Pulmonary artery endothelial cell (primary cell): Measurements from ENCODE around the gene SSPN. TPM values are rescaled to one million over a fixed set of nuclear protein-coding genes. Genes with fewer than 3 reads are reported as not detected.

ENCODE experiments used
- DNase-seq: peaks from one replicate; pipeline ENCODE4 v3.0.0-alpha.2; 2011; ENCODE audit warnings: low read depth, low spot score
- total RNA-seq: library from RNA; depleted of rRNA; stranded (reverse); fragments of >200 nt; gene quantifications from 2 replicates; pipeline ENCODE4 v1.2.3, GENCODE V29; 2014

Gene SSPN
- total RNA-seq, 1 donor from 2014 or later = 1.1 TPM

DNA sequence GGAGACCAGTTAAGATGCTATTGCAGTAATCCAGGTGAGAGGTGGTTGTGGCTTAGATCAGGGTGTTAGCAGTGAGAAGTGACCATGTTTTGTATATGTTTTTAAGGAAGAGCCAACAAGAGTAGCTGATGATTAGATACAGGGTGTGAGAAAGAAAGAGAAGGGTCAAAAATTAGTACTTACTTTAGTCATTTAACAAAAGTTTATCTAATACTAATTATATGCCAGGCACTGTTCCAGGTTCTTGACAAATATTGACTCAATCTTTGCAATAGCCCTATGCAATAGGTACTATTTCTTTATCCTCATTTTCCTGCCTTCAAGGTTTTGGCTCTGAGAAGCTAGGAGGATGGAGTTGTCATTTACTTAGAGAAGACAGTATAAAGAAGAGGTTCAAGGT lies 70.2 kb downstream of the SSPN start:
- DNase-seq = no peak

DNA sequence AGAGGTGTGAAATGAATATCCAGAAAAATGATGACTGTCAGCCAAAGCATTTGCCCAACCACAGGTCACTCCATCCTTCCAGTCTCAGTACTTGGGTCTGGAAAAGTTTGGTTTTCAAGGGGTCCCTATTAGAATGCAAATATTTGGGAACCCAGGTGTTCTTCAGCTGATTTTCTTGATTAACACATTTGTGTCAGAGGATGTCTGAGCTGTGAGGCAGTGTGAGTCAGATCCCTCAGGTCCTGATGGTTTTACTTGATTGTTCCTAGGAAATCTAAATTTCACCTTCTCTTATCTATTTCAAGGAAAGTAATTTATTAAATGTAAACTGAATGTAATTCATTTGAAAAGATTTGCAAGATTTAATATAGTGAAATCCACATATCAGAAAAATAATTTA lies 71.5 kb downstream of the SSPN start:
- DNase-seq = no peak

DNA sequence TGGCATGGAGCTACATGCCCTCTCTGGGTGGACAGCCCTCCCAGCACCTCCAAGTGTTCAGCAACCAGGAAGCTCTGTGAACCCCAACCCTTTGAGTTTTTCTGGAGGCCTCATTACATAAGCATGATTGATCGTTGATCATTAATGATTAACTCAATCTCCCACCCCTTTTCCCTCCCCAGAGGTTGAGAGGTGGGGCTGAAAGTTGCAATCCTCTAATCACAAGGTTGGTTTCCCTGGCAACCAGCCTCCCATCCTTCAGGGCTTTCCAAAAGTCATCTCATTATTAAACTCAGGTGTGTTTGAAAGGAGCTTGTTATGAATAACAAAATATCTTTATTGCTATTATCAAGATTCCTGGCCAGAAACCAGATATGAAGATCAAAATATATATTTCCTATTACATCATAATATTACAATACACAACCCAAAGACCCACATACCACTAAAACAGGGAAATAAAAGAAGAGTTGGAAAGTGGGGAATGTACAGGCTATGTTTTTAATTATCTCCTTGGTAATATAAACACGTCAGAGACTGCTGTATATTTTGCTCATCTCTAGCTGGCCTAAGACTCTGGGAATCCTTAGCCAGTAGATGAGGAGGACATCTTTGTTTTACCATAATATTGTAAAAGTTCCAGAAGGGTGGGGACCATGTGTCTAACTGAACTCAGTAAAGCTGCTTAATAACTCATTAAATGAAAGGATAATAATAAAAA lies 73.6 kb downstream of the SSPN start:
- DNase-seq = no peak

DNA sequence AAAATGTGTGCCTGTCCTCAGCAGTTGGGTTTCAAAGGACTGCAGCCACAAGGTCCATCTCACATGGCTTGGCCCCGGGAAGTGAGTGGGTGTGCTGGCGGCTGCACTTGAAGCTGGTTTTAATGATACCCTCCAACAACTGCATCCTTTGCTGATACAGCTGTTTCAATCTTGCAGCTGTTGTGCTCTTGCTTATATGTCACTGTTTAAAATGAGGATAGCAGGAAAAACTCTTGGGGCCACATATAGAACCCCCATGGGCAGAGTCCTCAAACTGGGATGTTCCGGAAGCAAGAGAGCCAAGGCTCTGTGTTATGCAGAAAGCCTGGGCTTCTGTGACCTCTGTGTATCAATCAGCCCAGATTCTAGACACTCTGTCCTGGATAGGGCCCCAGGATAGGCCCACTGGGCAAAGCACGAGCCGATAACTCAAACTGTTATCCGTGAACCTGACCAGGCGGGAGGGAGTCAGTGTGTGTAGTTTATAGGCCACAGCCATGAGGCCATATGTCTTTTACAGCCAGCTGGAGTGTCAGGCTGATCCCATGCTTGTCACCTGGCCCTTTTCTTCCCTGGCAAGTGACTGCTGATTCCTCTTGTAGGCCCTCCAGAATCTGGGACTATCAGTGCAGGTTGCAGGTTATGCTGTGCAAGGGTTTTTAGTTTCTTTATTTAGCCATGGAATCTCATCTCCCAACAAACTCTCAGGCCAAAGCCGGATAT lies 74.3 kb downstream of the SSPN start:
- DNase-seq = no peak

DNA sequence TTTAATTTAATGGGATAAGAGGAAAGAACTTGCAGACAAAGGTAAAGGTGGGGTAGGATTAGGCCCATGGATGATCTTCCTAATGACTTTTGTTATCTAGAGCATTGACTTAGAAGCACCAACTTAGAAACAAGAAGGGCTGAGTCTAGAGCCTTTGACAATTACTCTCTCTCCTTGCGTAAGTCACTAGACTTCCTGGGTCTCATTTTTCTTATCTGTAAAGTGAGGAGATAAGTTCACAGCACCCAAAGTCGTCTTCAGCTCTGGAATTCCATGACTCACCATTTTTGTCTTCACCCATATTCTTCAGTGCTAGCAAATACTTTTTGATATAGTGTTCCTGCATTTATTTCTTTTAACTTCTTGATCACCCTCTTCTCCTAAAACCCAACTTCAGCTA lies 75.7 kb downstream of the SSPN start:
- DNase-seq = no peak

DNA sequence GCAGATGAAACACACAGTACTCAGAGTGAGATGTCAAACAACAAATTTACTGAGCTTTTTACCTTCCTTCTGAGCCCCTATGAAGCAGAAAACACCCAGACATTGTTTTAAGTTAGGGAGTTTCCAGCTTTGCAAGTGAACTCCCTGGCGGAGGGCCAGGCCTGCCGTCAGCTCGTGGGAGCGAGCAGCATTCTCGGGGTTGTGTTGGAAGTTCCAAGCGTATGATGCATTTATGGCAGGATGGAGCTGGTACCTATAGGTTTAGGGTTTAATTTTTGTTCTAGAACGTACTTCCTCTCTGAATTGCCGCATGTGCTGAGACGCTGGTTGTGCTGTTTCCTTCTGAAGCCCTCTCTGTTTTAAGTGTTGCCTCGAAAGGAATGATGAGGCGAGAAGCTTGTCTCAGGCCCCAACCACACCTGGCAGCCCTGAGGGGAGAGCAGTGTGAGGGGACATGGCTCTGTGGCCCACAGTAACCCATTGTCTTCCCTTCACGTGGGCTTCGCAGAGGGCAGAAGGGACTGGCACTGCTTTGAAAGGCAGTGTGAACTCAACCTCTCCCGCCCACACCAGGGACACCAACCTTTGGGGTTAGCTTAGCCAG lies 76.6 kb downstream of the SSPN start:
- DNase-seq = peak; percentile 74

DNA sequence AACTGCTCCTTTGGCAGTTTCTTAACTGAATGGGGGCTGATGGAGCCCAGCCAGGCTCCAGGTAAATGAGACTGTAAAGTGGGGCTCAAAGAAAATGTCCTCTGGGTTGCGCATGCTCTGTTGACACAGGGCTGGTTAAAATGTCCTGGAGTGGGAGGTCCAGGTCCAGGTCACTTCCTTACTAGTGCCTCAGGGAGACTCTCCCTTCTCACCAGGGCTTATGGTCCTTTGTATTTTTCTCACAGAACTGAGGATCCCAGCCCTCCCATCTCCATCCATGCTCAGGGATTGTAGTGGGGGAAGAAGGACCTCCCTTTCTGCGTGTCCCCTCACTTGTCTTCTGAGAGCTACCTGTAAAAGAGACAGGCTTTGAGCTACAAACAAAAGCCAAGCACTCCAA lies 77.5 kb downstream of the SSPN start:
- DNase-seq = no peak

DNA sequence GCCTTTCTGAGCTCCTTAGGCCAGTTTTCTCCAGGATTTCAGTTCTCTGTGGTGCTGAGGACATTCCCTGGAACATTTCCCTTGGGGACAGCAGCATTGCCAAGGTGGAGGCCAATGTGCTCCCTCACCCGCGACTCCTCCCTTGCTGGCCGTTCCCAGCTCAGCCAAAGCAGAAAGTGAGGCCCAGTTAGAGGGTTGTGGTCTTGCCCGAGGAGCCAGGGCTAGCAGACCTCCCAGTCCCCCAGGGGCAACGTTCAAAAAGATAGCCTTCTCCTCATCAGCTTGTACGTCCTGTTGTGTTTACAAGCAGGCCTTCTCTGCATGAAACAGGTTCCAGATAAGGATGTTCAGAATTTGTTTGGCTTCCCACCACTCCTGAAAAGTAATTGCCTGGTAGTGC lies 78.4 kb downstream of the SSPN start:
- DNase-seq = no peak

DNA sequence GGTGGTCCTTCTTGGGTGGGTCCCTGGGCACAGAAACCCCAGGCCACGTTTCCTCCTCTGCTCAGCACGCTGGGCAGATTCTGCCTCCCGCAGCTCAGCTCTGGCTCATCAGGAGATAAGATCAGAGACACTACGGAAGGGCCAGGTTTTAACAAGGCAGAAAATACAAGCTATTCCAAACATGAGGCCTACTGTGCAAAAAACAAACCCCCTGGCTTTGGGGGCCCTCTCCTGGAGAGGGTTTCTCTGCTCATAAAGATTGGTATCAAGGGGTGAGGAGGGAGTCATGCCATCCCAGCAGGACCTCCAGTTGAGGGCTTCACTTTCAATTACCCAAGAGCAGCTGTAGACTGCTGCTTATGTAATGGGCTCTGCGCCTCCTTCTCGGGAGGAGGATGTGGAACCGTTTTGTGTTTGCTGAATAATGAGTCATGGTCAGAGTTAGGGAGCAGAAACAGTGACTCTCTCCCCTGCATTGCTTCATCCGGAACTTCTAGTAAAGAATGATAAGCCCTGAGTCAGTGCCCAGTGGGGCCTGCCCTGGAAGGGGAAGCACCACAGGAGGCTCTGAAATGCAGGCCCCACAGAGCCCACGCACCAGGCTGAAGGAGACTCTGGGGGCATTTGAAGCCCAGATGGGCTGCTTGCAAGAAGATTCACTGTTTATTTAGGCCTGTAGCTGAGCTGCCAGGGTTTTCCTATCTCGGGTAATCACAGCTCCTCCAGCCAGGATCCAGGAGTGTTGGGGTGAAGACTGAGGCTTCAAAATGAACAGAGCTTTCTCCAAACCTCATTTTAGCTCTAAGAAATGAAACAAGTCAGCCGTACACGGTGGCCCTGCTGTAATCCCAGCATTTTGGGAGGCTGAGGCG lies 79.3 kb downstream of the SSPN start:
- peak; percentile 94 for DNase-seq

DNA sequence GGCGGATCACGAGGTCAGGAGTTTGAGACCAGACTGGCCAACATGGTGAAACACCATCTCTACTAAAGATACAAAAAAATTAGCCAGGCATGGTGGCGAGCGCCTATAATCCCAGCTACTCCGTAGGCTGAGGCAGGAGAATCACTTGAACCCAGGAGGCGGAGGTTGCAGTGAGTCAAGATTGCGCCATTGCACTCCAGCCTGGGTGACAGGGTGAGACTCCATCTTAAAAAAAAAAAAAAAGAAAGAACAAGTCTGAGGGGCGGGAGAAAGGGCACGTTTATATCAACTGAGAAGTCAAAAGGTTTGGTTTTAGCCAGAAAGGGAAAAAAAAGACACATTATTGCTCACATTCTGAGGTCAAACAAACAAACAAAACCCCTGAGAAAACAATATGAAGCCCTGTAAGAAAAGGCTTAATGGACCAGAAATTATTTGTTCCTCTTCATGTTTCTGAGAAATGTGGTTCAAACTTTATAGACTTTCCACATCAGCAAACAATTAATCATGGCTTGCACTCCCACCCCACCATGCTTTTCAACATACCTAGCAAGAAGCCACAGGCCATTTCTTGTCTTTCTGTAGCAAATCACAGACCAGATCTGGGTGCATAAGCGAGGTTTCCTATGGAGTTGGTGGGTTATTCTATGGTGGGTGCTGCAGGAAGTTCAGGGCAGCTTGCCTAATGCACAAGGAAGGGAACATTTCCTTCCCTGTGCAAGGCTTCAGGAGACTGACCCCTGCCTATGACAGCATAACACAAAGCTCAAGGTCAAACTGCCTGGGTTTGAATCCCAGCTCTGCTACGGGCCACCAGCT lies 80.1 kb downstream of the SSPN start:
- DNase-seq = no peak

DNA sequence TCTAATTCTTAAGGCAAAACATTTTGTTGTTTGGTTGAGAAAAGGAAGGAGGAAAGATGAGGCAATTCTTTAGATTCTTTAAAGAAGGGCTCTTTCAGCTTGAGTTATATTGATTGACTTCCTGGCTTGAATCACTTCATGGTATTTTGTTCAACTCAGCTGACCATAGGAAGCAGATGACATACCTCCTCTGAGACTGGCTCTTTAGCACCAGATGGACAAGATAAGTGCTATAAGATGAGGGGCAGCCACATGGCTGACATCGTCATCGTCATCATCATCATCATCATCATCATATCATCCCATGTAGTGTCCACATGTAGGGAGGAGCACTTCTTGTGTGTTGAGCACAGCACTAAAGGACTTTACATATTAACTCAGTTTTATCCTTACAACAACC lies 81.3 kb downstream of the SSPN start:
- DNase-seq = no peak

DNA sequence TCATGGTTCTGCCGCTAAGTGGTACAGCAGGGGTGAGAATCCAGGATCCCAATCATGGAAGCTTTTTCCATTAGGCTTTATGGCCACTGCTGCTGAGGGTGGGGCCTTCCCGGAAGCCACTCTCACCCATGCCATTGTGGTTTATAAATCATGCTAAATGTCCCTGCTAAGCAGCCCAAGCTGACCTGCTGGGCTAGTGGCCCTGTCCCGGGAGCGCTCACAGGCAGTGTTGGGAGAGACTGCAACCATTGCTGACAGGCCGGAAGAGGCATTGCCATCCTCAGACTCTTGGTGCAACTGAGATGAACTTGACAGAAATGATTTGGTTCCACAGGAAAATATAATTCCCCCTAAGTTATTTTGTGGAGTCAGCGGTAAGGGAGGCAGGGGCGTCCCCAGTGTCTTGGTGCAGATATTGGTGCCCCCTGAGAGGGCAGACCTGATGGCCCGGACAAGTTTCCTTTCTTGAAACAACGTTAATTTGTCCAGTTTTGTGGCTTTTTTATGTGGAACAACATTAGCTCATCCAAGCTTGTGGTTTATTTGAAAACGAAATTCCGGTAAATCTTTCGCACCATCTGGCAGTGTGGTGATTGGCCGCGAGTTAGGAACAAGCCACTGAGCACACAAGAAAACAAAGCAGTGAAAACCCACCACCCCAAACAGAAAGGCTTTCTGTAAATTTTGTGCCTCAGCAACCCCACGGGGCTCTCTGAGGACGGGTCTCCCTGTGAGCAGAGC lies 82.3 kb downstream of the SSPN start:
- DNase-seq = no peak

DNA sequence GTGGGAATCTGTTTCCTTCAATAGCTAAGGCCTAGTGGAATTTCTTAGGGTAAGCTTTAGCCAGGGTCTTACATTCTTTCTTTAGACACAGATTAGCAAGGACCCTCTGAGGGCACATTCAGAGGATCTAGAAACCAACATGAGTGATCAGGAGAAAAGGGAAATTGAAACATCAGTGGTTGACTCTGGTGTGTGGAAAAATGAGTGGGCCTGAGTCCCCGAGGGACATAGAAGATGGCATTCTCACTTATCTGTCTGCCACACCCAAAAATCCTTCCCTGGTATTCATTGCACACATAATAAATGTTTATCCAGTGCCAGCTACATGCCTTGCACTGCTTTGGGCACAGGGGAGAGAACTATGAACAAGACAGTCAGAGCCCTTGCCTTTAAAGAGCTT lies 82.9 kb downstream of the SSPN start:
- no peak for DNase-seq

DNA sequence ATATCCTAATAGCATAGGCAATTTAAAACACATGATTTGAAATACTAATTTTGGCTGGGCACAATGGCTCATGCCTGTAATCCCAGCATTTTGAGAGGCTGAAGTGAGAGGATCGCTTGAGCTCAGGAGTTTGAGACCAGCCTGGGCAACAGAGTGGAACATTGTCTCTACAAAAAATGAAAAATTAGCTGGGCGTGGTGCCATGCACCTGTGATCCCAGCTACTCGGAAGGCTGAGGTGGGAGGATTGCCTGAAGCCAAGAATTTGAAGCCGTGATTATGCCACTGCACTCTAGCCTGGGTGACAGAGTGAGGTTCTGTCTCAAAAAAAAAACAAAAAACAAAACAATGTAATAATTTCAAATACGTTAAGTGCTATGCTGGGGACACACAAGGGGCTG lies 83.3 kb downstream of the SSPN start:
- DNase-seq = no peak

DNA sequence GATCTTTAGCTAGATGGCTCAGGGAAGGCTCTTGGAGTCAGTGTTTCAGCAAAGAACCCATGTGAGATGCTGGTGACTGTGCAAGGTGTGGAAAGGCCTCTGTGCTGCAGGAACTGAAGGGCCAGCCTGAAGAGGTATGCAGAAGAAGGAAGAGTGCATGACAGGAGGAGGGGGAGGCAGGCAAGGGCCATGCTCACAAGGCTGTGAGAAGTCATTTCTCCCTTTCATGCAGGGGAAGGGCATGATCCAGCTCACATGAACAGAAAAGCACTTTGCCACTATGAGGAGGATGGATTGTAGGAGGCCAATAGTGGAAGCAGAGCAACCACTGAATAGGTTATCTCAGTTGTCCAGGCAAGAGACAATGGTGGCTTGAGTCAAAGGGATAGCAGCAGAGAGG lies 83.7 kb downstream of the SSPN start:
- no peak for DNase-seq

DNA sequence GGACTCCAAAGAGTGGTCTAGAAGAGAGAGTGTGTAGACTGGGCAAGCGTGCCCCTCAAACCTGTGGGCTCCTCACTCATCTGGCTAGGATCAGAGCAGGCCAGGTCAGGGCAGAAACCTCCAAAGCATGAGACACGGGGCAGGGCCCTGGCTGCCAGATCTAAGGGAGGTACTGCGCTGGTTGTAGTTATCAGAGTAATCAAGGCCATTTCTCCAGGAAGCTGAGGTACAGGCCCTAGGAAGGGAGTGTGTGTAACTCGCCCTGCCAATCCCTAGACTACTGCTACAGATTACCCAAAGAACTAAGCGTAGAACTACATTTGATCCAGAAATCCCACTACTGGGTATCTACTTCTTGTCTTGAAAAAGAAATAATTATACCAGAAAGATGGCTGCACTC lies 84.5 kb downstream of the SSPN start:
- no peak for DNase-seq

DNA sequence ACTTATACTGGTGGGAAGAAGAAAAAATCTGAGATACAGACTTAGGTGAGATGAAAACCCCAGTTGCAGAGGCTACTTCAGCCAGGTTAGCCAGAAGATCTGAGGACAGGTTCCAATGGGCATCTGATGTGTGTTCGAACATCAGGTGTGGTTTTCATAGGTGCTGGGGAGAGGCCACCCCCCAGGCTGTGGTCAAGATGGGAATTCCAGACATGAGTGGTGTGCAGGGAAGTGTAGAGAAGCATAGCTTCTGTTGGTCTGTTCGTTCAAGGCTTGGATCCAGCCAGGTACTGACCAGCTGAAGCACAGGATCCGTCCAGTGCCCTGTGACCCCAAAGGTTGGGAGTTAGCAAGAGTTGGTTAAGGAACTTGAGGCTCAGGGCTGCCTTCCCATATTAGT lies 85.5 kb downstream of the SSPN start:
- no peak for DNase-seq

DNA sequence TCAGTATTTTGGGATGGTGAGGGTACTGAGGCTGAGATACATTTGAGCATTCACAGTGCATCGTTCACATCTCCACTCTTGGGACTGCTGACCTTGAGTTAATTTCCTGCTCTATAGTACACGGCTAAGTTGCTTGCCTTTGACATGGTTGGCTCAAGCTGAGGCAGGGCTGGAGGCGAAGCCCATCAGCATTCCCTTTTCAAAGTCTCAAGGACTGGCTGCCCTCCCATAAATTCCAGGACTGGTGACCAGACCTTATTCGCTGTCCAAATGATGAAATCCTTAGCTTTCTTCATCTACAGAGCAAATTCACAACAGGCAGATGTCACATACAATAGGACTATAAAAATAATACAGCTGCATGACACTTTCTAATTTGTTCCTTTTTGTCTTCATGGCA lies 85.9 kb downstream of the SSPN start:
- DNase-seq = no peak

DNA sequence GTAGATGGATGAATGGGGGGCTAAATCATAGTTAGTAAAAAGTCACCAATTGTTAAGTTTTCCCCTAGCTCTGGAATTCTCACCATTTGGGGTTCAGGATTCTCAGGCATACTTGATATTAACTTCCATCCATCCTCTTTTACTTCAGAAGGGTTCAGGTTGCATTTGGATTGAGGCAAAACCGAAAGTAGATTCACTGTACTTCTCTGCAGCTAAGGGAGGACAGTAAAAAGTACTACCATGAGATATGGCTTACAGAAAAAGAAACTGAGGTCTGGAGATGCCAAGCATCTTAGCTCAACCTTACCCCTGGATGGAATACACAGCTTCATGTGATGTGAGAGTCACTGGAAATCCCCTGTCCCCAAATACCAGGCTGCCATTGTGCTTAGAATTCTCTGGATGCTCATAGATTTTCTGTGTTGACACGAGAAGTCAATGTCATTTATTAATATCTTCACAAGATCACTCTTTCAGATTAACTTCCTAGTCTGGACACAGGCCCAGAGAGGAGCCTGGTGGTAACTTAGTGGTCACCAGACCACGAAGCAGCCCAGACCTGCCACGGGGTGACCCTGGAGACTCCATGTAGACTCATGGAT lies 87.1 kb downstream of the SSPN start:
- DNase-seq = no peak

DNA sequence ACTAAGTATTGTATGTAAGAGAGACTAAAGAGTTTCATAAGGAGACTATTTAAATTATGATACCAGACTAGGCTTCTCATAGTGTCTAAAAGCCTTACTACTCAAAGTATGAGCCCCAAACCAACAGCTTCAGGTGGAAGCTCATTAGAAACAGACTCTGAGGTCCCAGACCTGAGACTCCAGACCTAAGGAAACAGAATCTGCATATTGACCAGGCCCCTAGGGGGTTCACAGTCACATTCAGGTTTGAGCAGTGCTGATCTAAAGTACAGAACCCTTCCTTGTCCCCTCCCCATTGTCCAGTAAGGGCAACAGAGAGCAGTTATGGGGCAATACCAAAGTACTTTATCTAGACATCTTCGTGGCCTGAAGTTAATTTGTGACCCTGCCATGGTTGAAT lies 87.7 kb downstream of the SSPN start:
- no peak for DNase-seq
